ENCODE results near the gene LALBA.
"Not testable (repeated sequence)": the region's sequence is repeated elsewhere in the genome, so short reads cannot be mapped to it uniquely, and the experiment has no call there.

LALBA gene

DNA sequence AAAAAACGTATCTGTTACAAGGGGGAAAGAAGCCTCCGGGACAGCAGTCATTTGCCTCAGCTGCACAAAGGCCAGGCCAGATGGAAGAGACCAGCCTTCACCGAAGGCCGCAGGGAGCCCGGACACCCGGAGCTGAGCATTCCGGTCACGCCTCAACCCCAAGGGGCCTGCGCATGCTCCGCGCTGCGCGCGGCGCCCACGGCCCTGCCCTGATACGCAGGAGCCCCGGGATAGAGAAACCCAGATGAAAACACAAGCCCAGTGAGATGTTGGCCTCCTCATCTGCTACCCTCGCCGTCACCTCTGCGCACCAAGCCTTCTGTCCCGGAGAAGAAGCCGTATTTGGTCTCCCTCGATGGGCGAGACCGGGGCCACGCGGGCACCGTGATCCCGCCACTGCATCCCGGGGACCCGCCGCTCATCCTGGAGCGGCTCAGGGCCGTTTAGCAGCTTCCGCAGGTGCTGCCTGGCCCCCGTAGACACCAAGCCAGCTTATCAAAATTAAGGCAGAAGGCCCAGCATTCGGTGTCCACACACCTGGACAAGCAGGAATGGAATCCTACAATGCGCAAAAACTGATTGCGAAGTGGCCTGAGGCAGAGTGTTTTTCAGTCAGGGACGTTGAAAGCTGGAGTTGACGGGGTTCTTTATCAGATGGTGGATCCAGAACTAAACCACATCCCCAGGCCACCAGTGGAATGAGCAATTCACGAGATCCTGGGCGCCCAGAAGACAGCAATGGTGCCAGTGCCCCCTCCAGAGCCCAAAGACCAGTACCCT, 41.8 kb downstream of the LALBA start:
- no peak for DNase-seq (ENCODE audit: low read depth)

DNA sequence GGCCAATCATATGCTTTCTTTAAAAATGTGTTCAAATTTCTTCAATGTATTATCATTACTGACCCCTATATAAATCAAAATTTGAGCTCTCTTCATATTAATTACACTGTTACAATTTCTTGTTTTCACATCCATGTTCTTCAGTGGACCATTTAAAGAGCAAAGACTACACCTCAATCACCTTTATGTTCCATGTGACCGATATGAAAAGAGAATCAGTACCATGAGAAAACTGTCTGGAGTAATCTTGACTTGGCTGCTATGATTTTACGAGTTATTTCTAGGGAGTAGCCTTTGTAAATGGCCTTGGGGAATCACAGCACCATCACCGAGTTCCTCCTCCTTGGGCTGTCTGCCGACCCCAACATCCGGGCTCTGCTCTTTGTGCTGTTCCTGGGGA, 44.5 kb downstream of the LALBA start, which contains the start of gene OR8S1:
OR8S1 (plus strand) TSS at position 301 of the 400 bp plus-strand sequence; CDS start at position 301, 0 bp downstream.
- no peak for DNase-seq (ENCODE audit: low read depth)

DNA sequence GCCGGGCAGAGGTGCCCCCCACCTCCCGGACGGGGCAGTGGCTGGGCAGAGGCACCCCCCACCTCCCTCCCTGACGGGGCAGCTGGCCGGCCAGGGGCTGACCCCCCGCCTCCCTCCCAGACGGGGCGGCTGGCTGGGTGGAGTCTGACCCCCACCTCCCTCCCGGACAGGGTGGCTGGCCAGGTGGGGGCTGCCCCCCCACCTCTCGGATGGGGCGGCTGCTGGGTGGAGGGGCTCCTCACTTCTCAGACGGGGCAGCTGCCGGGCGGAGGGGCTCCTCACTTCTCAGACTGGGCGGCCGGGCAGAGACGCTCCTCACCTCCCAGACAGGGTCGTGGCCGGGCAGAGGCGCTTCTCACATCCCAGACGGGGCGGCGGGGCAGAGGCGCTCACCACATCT, 49.5 kb downstream of the LALBA start:
- not testable (repeated sequence) for DNase-seq (ENCODE audit: low read depth)
